ENCODE results near the gene TMOD4. TPM values are rescaled to one million over a fixed set of nuclear protein-coding genes. Genes with fewer than 3 reads are reported as not detected.

The TMOD4 gene
- total RNA-seq, 1 experiment from 2014 or later: 2.1 TPM

DNA sequence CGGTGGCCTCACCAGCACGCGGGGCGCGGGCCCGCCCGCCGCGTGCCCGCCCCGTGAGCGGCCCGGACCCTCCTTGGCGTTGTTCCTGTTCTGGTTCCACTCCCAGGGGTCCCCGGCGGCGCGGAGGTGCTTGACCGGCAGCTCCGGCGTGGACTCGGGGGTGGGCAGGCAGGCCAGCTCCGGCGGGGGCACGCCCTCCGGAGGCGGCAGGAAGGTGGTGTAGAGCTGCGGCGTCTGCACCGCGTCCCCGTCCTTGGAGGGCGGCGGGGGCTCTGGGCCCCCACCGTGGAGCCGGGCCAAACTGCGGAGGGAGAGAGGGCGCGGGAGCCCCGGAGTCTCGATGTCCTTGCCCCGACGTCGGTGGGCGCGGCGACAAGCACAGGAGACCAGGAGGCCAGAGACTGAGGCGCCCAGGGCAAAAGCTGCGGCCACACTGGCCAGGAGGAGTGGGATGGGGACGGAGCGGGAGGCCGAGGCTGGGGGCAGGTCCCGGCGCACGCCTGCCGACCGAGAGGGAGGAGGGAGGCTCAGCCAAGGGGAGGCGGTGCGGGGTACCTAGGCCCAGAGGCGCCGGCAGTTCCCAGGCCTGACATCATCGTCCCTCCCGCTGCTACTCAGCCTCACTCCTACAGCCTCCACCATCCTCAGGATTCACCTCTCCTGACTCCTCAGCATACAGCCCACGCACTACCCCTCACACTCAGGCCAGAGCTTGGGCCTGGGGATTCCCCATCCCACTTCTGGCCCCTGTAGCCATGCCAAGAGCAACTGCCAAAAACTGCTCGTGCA is 42.6 kb downstream of the TMOD4 start:
- Mint-ChIP-seq H3K27ac (ENCODE audit: unreplicated experiment) (no peak overlapping the region), H3K27me3 (ENCODE audit: unreplicated experiment) (peaks cover 75% of the 10 kb centered on the region), H3K9me3 (ENCODE audit: low read depth, unreplicated experiment) (no peaks in the 10 kb centered on the region), H3K36me3 (ENCODE audit: insufficient read depth, unreplicated experiment) (peaks cover 14% of the 10 kb centered on the region), H3K4me3 (ENCODE audit: low read depth, unreplicated experiment) (peak overlapping the region; percentile 20), H3K4me1 (ENCODE audit: low read depth, unreplicated experiment) (peaks cover 16% of the 10 kb centered on the region)
- no peak for TF ChIP-seq CTCF (IDR thresholded peaks at IDR 0.05; ENCODE audit: unreplicated experiment)
- no TSS peak for BruUV-seq (replicated peaks)
- intact Hi-C loops (cut with micrococcal nuclease; ENCODE audit: unreplicated experiment): no loop called here
- CTCF ChIA-PET: interaction anchor here (1.3 kb wide), 1 partner anchor 19 kb away, joined by 3 read pairs; no protein-coding TSS in a partner anchor
- no peak for DNase-seq

- no TSS peak for BruUV-seq (replicated peaks)
- H3K27me3 Mint-ChIP-seq (ENCODE audit: unreplicated experiment): peaks cover 69% of the 10 kb centered on the region
- CTCF ChIA-PET: no interaction called here
- H3K4me3 Mint-ChIP-seq (ENCODE audit: low read depth, unreplicated experiment): peak overlapping the region; percentile 73
- no peak for TF ChIP-seq CTCF (IDR thresholded peaks at IDR 0.05; ENCODE audit: unreplicated experiment)
- intact Hi-C loops (cut with micrococcal nuclease; ENCODE audit: unreplicated experiment): no loop called here
- peaks cover 14% of the 10 kb centered on the region for H3K36me3 Mint-ChIP-seq (ENCODE audit: insufficient read depth, unreplicated experiment)
- H3K9me3 Mint-ChIP-seq (ENCODE audit: low read depth, unreplicated experiment): no peaks in the 10 kb centered on the region
- H3K27ac Mint-ChIP-seq (ENCODE audit: unreplicated experiment): no peak overlapping the region
- peaks cover 16% of the 10 kb centered on the region for H3K4me1 Mint-ChIP-seq (ENCODE audit: low read depth, unreplicated experiment)
- no peak for DNase-seq
Observed at GRCh38 chr1:151132335-151133017, 43.3 kb downstream of the TMOD4 start.

- Mint-ChIP-seq H3K4me1 (ENCODE audit: low read depth, unreplicated experiment) (peaks cover 16% of the 10 kb centered on the region), H3K27me3 (ENCODE audit: unreplicated experiment) (peaks cover 63% of the 10 kb centered on the region), H3K4me3 (ENCODE audit: low read depth, unreplicated experiment) (peak overlapping the region; percentile 73), H3K27ac (ENCODE audit: unreplicated experiment) (no peak overlapping the region), H3K36me3 (ENCODE audit: insufficient read depth, unreplicated experiment) (peaks cover 14% of the 10 kb centered on the region), H3K9me3 (ENCODE audit: low read depth, unreplicated experiment) (no peaks in the 10 kb centered on the region)
- peak; percentile 24 for DNase-seq
- CTCF ChIA-PET: interaction anchor here (0.6 to 1.3 kb wide), 3 partner anchors 32 to 112 kb away, joined by 3 to 4 read pairs (median 4); partner anchors contain the start of gene GABPB2
- TF ChIP-seq CTCF (IDR thresholded peaks at IDR 0.05; ENCODE audit: unreplicated experiment): no peak
- intact Hi-C loops (cut with micrococcal nuclease; ENCODE audit: unreplicated experiment): no loop called here
- BruUV-seq (replicated peaks): no TSS peak
Observed at GRCh38 chr1:151131701-151132334, 44.0 kb downstream of the TMOD4 start.

DNA sequence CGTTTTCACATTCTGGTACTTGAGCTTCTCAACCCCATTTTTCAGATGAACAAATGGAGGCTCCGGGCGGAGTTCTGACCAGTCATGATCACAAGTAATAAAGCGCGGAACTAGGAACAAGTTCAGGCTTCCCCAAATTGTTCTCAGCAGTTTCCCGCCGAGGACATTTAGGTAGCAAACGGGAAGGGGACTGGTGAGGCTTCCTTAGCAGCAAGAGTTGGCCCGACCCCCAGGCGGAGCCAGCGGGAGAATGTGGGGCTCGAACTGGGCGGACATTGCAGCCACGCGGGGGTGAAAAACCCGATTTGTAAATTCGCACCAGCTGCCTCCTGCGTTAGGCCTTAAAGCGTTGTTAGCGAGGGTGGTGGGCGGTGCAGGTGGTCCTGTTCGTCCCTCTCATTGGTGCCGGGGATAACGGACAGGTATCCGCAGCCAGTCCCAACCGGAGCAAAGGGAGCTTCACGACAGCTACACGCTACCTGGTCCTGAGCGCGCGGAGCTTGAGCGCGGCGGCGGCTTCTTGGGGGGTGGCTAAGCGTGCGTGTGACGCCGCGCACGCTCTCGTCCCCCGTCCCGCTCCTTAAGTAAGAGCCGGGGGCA is 44.7 kb downstream of the TMOD4 start:
- Mint-ChIP-seq H3K4me1 (ENCODE audit: low read depth, unreplicated experiment) (peaks cover 16% of the 10 kb centered on the region), H3K4me3 (ENCODE audit: low read depth, unreplicated experiment) (peak overlapping the region; percentile 73), H3K27ac (ENCODE audit: unreplicated experiment) (no peak overlapping the region), H3K9me3 (ENCODE audit: low read depth, unreplicated experiment) (no peaks in the 10 kb centered on the region), H3K36me3 (ENCODE audit: insufficient read depth, unreplicated experiment) (peaks cover 14% of the 10 kb centered on the region), H3K27me3 (ENCODE audit: unreplicated experiment) (peaks cover 55% of the 10 kb centered on the region)
- no peak for TF ChIP-seq CTCF (IDR thresholded peaks at IDR 0.05; ENCODE audit: unreplicated experiment)
- DNase-seq: peak; percentile 58
- intact Hi-C loops (cut with micrococcal nuclease; ENCODE audit: unreplicated experiment): no loop called here
- BruUV-seq (replicated peaks): no TSS peak
- CTCF ChIA-PET: interaction anchor here (0.6 to 1.3 kb wide), 3 partner anchors 31 to 113 kb away, joined by 3 to 4 read pairs (median 4); partner anchors contain the start of gene GABPB2
